Kidney capillary endothelial cell (primary cell): ENCODE results near the gene CFAP46.

Source experiments
- DNase-seq: peaks from one replicate; pipeline ENCODE4 v3.0.0-alpha.2; 2018; ENCODE audit warnings: low spot score

The CFAP46 gene

DNA sequence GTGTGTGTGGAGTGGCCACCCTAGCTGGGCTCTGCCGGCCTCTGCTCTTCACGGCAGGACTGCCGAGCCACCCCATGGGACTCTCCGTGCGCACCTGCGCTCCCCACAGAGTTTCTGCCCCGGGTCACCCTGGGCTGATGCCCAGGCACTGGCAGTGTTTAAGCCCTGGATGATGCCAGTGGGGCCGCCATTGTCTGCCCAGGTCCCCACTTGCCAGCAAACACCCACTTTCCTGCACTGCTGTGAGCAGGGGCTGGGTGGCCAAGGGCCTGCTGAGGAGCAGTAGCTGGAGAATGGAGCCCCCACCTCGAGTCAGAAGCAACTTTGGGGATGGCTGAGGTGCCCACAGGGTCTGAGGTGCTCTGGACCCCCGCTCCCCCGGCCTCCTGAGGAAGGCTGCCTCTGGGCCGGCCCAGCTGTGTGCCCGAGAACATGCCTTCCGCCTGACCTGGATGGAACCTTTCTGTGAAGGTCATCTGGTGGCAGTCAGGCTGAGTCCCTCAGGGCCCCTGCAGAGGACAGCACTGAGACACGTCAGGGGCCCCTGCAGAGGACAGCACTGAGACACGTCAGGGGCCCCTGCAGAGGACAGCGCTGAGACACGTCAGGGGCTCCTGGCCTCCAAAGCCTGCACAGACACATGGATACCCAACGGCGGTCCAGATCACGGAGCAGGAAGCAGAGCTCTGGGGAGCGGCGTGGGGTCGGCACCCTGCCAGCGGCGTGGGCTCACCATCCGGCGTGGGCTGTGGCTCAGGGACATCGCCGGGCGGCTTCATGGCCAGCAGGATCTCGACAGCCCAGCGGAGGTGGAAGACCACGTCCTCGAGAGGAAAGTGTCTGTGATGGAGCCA is 62.0 kb downstream of the CFAP46 start:
- DNase-seq = no peak

DNA sequence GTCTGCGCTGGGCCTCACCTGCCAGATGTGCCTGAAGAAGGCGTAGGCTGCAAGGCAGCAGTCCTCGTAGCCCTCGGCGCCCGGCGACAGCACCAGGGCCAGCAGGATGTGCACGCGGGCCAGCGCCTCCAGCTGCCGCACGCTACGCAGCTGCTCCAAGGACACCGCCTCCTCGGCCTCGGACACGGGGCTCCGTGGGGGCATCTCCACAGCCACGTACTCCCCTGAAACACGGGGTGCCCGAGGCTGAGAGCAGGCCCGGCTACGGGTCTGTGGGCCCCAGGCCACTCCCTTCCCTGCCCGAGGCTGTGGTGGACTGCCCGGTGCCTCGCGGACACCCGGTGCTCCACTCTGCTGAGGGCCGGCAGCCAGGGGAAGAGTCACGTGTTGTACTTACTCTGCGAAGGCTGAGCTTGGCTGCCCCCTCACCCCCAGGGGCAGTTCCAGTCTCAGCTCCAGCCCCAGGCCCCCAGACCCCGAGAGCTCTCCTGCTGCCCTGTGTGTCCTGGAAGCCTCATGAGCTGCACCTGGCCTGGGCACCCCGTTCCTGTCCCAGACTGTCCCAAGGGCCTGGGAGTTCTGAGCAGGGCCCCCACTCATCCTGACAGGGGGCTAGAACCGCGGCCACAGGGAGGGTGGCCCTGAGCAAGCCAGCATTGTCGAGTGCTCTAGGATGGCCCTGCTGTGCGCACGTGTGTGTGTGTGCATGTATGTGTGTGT is 62.8 kb downstream of the CFAP46 start:
- DNase-seq = no peak

- DNase-seq = peak; percentile 6
These were observed 63.5 kb downstream of the CFAP46 start for GRCh38 chr10:132878730-132879407.

GRCh38 chr10:132878091-132878729 is 64.2 kb downstream of the CFAP46 start:
- no peak for DNase-seq

DNA sequence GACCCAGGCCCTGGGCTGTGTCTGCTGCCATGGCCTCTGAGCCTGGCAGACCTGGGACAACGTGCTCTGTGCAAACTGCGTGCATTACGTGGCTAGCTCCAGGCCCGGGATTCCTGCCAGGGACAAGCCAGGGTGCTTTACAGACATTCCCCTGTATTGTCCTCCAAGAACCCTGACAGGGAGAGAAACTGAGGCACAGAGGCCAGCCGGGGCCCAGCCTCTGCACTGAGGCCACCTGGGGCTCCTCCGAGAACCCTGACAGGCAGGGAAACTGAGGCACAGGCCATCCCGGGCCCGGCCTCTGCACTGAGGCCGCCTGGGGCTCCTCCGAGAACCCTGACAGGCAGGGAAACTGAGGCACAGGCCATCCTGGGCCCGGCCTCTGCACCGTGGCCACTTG is 64.9 kb downstream of the CFAP46 start:
- DNase-seq = no peak

DNA sequence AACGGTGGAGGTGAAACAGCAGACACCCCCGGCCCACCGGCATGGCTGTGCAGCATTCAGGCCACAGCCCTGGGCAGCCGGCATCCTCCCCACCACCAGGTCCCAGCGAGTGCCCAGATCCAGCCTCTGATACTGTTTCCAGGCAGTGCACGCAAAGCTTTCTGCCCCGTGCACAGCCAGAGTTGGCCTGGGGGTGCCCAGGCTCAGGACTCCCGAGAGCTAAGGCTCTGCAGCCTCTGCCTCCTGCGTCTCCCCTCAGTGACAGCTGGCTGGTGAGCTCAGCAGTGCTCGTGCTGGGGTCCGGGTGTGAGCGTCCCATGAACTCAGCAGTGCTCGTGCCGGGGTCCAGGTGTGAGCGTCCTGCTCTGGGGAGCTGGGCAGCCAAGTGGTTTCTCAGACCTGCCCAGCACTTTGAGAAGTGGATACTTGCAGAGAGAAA is 65.4 kb downstream of the CFAP46 start:
- no peak for DNase-seq

- DNase-seq = no peak
These were observed 66.1 kb downstream of the CFAP46 start for GRCh38 chr10:132876131-132876860.

GRCh38 chr10:132875435-132875834 is 66.9 kb downstream of the CFAP46 start:
- DNase-seq = no peak

DNA sequence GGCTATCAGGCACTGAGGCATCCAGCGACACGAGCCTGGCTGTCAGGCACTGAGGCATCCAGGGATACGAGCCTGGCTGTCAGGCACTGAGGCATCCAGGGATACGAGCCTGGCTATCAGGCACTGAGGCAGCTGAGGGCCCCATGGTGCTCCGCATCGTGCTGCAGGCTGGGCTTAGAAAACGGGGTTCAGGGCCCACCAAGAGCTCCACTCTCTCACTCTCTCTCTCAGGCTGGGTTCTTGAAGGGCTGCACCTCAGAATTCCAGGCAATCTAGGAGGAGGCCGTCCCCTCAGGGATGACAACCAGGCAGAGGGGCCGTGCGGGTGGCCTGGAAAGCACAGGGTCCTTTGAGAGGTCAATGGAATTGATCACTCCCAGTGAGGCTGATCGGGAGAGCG is 69.0 kb downstream of the CFAP46 start:
- DNase-seq = no peak

GRCh38 chr10:132872658-132873057 is 69.7 kb downstream of the CFAP46 start:
- no peak for DNase-seq

DNA sequence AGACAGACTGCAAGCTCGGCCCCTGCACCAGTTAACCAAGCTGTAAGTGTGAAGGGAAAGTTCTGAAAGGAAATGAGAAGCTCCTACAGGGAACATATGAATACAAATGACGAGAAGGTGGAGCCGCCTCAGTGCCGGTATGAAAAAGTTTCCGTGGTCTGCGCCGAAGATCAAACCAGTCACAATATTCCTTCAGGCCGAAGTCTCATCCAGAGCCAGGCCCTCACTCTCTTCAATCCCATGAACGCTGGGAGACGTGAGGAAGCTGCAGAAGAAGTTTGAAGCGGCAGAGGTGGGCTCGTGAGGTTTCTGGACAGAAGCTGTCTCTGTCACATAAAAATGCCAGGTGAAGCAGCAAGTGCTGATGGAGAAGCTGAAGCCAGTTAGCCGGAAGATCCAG is 71.9 kb downstream of the CFAP46 start:
- no peak for DNase-seq

DNA sequence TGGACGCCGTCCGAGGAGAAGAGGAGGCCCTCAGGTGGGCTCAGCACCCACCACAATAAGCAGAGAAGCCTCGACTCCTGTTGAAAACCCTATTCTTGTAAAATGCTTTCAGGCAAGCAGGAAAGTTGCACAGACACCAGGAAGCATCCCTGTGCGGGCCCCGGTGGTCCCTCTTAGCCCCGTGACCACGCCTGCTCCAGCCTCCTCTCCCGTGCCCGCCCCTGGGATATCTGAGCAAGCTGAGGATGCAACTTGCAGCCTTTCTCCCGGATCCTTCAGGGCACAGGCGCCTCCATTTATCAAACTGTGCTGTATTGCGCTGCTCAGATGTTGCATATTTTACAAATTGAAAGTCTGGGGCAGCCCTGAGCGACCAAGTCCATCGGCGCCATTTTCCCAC is 72.7 kb downstream of the CFAP46 start:
- DNase-seq = no peak

DNA sequence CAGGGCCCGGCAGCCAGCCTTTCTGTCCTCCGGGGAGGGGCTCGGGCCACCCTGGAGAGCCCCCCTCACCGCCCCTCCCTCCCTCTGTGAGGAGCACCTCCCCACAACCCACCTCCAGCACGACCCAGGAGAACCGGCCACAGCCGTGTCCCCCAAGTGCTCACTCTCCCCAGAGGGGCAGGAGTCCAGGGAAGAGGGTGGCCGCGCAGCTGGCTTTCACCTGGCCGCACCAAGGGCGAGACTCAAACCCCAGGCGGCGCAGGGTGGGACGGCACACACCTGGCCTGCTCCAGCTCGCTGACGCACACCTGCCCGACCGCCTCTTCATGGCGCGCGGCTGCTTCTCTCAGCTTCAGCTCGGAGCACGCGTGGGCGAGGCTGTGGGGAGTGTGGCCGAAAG is 73.4 kb downstream of the CFAP46 start:
- DNase-seq = no peak

- no peak for DNase-seq
These were observed 74.3 kb downstream of the CFAP46 start for GRCh38 chr10:132867801-132868644.

DNA sequence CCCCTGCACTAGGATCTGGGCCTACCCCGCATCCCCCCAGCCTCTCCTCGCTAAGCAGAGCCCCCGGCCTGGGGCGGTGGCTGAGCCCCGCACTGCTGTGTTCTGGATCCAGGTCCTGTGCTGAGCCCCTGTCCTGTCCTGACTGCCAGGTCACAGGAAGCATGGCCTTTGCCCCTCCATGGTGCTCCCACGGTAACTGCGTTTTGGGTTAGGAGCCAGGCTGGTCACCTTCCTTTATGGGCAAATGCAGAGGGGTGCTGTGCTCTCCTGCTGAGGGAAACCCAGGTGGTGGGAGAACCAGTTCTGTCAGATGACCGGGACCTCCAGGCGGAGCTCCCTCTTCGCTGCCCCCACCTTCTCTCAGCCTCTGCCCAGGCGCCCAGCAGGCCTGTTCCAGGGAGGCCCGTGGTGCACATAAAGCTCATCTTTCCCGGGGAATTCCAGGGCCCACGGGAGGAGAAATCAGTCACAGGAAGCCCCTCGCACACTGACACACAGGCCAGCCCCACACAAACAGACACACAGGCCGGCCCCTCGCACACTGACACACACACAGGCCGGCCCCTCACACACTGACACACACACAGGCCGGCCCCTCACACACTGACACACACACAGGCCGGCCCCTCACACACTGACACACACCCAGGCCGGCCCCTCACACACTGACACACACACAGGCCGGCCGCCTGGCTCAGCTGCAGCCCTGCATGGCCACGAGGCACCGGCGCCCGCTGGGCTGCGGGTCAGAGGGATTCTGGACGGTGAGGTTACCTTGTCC is 75.6 kb downstream of the CFAP46 start:
- no peak for DNase-seq

DNA sequence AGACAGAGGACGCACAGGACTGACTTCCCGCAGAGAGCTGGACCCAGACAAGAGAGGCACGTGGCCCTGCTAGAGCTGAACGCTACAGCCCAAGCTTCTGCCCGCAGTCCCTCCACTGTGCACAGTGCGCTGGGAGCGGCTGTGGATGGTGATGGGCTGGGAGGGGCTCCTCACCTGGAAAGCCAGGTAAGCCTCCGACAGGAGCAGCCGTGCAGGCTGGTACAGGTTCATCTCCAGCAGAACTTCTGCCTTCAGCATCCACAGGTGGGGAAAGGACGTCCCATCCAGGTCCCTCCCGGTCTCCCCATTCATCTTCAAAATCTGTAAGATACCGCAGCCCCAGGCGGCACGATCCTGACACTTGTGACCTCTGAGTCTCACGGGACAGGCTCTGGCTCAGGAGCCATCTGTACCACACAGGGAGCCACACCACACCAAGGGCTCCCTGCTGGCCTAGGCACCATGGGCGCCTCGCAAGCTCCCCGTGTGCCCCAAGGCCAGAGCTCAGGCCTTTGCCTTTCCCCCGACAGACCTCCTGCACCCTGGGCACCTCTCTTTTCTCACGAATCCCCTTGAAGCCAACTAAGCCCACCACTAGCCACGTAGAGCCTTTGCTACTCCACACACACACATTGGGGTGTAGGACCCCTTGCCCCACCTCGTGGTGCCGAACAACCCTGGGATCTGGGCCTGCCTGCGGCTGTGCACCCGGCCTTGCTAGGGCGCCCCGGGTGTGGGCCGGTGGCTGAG is 76.3 kb downstream of the CFAP46 start:
- no peak for DNase-seq

- DNase-seq = no peak
These were observed 77.2 kb downstream of the CFAP46 start for GRCh38 chr10:132865171-132865631.

DNA sequence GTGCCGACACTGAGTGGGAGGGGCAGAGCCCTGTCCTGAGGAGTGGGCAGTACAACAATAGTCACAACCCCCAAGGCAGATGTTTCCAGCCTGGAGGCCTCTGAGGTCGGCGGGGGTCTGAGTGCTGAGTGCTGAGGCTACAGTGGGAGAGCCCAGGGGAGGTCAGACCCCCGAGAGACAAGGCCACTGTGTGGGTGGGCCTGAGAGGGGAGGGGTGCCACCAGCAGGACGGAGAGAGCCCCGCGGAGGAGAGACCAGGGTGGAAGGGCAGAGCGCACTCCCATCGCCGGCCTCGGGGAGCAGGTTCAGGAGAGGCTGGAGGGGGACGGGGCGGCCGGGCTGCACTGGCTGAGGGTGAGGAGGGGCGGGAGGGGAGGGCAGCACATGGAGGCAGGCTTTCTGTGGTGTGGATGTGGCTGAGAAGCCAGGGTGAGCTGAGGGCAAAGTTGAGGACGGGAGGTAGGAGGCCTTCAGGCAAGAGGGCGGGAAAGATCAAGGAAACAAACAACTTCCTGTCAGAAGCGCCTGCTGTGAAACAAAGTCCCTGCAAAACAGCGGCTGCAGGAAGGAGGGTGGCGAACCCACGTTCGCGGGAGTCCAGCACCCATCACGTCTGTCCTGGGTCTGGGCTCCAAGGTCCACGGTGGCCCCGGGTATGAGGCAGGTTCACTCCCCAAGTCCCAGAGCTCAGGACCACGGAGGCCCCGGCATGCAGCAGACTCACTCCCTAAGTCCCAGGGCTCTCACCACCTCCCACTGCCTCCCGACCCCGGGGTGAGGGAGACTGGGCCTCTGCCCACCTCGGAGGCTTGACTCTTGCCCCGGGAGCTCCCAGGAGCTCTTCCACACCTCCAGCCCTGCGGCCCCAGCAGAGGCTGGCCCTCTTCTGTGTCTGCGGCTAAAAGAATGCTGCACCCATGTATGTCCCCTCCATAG is 79.6 kb downstream of the CFAP46 start:
- DNase-seq = no peak
